ENCODE results near the gene IFT122.

Gene IFT122

GRCh38 chr3:129518581-129518980, 78.6 kb downstream of the IFT122 start:
- no peak for DNase-seq (ENCODE audit: low read depth in 2 of 2)

GRCh38 chr3:129519449-129519848, 79.4 kb downstream of the IFT122 start:
- no peak for DNase-seq (ENCODE audit: low read depth in 2 of 2)

GRCh38 chr3:129519896-129520715, 80.1 kb downstream of the IFT122 start:
- no peak for DNase-seq (ENCODE audit: low read depth in 2 of 2)

GRCh38 chr3:129520960-129521359, 80.9 kb downstream of the IFT122 start:
- DNase-seq (ENCODE audit: low read depth in 2 of 2), result no peak

GRCh38 chr3:129521611-129522010, 81.6 kb downstream of the IFT122 start:
- DNase-seq (ENCODE audit: low read depth in 2 of 2), result no peak

GRCh38 chr3:129522953-129523352, 82.9 kb downstream of the IFT122 start:
- no peak for DNase-seq (ENCODE audit: low read depth in 2 of 2)

GRCh38 chr3:129524081-129524480, 84.1 kb downstream of the IFT122 start:
- DNase-seq (ENCODE audit: low read depth in 2 of 2), result no peak

GRCh38 chr3:129525341-129525968, 85.4 kb downstream of the IFT122 start:
- no peak for DNase-seq (ENCODE audit: low read depth in 2 of 2)

GRCh38 chr3:129526121-129526900, 86.3 kb downstream of the IFT122 start:
- DNase-seq (ENCODE audit: low read depth in 2 of 2), result no peak

- DNase-seq (ENCODE audit: low read depth in 2 of 2), result no peak
These were observed 87.2 kb downstream of the IFT122 start for GRCh38 chr3:129527262-129527661.

GRCh38 chr3:129528589-129529100, 88.6 kb downstream of the IFT122 start, which contains the start of gene RHO:
TSS of gene RHO (plus strand) at chr3:129528639. CDS start at chr3:129528734, 95 bp downstream.
- no peak for DNase-seq (ENCODE audit: low read depth in 2 of 2)

GRCh38 chr3:129529436-129530210, 89.6 kb downstream of the IFT122 start:
- no peak for DNase-seq (ENCODE audit: low read depth in 2 of 2)

- DNase-seq (ENCODE audit: low read depth in 2 of 2), result no peak
These were observed 90.3 kb downstream of the IFT122 start for GRCh38 chr3:129530251-129530791.

GRCh38 chr3:129530821-129531220, 90.8 kb downstream of the IFT122 start:
- no peak for DNase-seq (ENCODE audit: low read depth in 2 of 2)

- no peak for DNase-seq (ENCODE audit: low read depth in 2 of 2)
These were observed 91.7 kb downstream of the IFT122 start for GRCh38 chr3:129531699-129532098.

GRCh38 chr3:129532261-129532660, 92.2 kb downstream of the IFT122 start:
- no peak for DNase-seq (ENCODE audit: low read depth in 2 of 2)

GRCh38 chr3:129533406-129533805, 93.4 kb downstream of the IFT122 start:
- DNase-seq (ENCODE audit: low read depth in 2 of 2), result no peak

- DNase-seq (ENCODE audit: low read depth in 2 of 2), result no peak
These were observed 94.5 kb downstream of the IFT122 start for GRCh38 chr3:129534428-129535027.

GRCh38 chr3:129535075-129535474, 95.1 kb downstream of the IFT122 start:
- no peak for DNase-seq (ENCODE audit: low read depth in 2 of 2)

GRCh38 chr3:129536374-129536667, 96.3 kb downstream of the IFT122 start:
- DNase-seq (ENCODE audit: low read depth in 2 of 2), result no peak

- DNase-seq (ENCODE audit: low read depth in 2 of 2), result no peak
These were observed 96.8 kb downstream of the IFT122 start for GRCh38 chr3:129536804-129537203.

Measured in stimulated activated CD8-positive, alpha-beta memory T cell treated with anti-CD3 and anti-CD28 coated beads, Interleukin-15, amount 100 ng/mL, for 4 hours (primary cell).